Epithelial cell of esophagus (primary cell): Measurements from ENCODE around the gene AHDC1.

Experiments
- DNase-seq: peaks from one replicate; pipeline ENCODE4 v3.0.0; 2010; ENCODE audit warnings: low read depth
- H3K4me3 ChIP-seq: 2 replicates; pipeline ENCODE4 v1.5.1; 2011; ENCODE audit warnings: mild to moderate bottlenecking, low read length, control low read depth
- TF ChIP-seq, protein P1 (sequence below): IDR thresholded peaks from 2 replicates; pipeline ENCODE4 v1.5.1; 2011; ENCODE audit warnings: low read depth, mild to moderate bottlenecking, low read length, control low read depth, inconsistent platforms; ENCODE audit not compliant: insufficient read depth; ENCODE audit errors: missing control alignments

The AHDC1 gene, protein sequence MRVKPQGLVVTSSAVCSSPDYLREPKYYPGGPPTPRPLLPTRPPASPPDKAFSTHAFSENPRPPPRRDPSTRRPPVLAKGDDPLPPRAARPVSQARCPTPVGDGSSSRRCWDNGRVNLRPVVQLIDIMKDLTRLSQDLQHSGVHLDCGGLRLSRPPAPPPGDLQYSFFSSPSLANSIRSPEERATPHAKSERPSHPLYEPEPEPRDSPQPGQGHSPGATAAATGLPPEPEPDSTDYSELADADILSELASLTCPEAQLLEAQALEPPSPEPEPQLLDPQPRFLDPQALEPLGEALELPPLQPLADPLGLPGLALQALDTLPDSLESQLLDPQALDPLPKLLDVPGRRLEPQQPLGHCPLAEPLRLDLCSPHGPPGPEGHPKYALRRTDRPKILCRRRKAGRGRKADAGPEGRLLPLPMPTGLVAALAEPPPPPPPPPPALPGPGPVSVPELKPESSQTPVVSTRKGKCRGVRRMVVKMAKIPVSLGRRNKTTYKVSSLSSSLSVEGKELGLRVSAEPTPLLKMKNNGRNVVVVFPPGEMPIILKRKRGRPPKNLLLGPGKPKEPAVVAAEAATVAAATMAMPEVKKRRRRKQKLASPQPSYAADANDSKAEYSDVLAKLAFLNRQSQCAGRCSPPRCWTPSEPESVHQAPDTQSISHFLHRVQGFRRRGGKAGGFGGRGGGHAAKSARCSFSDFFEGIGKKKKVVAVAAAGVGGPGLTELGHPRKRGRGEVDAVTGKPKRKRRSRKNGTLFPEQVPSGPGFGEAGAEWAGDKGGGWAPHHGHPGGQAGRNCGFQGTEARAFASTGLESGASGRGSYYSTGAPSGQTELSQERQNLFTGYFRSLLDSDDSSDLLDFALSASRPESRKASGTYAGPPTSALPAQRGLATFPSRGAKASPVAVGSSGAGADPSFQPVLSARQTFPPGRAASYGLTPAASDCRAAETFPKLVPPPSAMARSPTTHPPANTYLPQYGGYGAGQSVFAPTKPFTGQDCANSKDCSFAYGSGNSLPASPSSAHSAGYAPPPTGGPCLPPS (N-terminal part only)

DNA sequence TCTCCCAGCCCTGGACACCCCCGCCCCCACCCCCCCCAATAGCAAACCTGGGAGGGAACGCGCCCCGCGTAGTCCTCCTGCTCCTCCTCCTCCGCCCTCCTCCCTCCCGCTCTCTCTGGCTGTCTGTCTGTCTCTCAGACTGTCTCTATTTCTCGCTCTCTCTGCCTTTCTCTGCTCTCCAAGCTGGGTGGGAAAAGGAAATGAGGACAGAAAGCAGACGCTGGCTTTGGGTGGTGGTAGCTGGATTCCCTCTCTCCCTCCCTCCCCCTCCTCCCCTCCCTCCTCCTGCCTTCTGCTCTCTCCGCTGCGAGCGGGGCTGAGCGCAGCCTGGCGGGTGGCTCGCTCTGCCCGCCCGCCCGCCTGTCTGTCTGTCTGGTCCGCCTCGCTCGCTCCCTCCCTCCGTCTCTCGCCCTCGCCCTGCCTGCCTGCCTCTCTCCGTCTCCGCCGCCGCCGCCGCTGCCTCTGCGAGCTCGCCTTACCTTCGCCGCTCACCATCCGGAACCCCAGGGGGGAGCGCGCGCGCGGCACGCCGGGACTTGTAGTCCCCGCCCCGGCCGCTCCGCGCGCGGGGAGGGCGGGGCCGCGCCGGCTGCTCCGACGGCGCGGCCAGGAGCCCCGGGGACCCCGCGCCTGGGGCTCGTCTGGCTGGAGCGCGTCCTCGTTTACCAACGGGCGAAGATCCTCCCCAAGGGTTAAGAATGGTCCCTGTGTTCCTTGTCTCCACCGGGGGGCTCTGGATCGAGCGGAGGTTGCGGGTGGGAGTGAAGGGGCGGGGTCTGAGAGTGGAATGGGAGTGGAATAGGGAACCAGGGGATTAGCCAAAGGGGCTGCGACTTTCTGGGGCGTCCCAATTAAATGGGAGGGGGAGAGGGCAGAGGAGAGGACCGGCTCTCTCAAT lies at the start of gene AHDC1:
AHDC1 (minus strand) TSS at position 464 of the 898 bp plus-strand sequence. CDS start 52,029 bp downstream, outside the sequence.
- DNase-seq = peak; percentile 96
- H3K4me3 ChIP-seq = peak within 1 kb of the TSS; percentile 99
- TF ChIP-seq, protein P1, sequence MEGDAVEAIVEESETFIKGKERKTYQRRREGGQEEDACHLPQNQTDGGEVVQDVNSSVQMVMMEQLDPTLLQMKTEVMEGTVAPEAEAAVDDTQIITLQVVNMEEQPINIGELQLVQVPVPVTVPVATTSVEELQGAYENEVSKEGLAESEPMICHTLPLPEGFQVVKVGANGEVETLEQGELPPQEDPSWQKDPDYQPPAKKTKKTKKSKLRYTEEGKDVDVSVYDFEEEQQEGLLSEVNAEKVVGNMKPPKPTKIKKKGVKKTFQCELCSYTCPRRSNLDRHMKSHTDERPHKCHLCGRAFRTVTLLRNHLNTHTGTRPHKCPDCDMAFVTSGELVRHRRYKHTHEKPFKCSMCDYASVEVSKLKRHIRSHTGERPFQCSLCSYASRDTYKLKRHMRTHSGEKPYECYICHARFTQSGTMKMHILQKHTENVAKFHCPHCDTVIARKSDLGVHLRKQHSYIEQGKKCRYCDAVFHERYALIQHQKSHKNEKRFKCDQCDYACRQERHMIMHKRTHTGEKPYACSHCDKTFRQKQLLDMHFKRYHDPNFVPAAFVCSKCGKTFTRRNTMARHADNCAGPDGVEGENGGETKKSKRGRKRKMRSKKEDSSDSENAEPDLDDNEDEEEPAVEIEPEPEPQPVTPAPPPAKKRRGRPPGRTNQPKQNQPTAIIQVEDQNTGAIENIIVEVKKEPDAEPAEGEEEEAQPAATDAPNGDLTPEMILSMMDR = no peak

DNA sequence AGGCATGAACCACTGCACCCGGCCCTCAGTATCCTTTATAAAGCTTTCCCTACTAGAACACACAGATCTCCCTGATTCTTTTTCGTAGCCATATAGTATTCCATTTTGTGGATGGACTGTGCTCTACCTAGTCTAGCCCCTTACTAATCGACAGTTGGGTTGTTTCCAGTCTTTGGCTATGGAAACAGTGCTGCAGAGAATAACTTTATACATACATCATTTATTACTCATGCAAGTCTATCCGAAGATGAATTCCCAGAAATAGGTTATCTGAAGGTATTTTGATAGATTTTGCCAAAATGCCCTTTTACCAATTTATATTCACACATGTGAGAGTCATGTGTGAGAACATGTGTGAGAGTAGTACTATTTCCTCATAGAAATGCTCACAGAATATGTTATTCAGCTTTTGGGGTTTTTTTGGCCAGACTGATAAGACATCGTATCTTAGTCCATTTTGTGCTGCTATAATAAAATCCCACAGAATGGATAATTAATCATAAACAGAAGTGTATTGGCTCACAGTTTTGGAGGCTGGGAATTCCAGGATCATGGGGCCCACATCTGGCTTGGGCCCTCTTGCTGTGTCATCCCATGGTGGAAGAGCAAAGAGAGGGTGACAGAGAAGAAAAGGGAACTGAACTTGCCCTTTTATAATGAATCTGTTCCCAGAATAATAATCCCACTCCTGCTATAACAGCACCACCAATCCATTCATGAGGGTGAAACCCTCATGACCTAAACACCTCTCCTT lies 48.3 kb upstream of the AHDC1 start:
- TF ChIP-seq, protein P1 = no peak
- H3K4me3 ChIP-seq = no peak overlapping the region
- no peak for DNase-seq

DNA sequence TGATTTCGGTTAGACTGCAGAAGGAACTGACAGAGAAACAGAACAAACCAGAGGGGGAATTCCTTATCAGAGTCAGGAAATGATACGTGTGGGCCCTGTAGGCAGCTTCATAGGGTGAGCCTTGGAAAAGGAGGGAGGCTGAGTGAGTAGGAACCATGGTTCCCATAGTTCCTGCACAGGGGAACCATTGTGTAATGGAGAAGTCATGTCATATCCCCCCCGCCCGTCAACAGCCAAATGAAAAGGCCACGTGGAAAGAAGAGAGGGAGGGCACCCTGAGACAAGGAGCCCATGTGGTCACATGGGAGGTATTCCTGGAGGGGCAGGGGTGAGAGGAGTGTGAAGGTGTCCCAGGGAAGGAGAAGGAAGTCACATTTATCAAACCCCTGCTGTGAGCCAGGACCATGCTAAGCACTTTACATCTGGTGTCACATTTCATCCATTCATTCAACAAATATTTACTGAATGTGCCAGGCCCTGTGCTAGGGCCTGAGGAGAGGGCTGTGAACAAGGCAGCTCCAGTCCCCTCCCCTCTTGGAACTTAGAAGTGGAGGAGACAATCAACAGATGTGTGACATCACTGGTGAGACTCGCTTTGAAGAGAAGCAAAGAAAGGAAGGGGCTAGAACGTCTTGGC lies 46.7 kb upstream of the AHDC1 start:
- no peak overlapping the region for H3K4me3 ChIP-seq
- peak; percentile 68 for DNase-seq
- TF ChIP-seq, protein P1 = no peak

DNA sequence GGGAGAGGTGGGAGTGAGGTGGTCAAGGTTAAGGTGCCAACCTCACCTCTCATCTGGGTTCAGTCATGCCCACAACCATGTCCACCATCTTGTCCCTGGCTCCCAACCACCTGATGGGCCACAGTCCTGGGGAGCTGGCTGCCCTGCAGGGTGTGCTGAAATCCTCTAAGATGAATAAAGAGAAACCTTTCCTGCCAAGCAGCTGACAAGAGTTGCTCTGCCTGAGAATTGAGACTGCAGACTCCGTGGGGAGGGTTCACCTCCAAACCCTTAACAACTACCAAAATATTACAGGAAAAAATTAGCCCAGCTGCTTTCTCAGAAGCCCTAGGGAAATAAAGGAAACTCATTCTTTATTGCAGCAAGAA lies 46.2 kb upstream of the AHDC1 start:
- no peak for DNase-seq
- TF ChIP-seq, protein P1 = no peak
- H3K4me3 ChIP-seq = no peak overlapping the region

DNA sequence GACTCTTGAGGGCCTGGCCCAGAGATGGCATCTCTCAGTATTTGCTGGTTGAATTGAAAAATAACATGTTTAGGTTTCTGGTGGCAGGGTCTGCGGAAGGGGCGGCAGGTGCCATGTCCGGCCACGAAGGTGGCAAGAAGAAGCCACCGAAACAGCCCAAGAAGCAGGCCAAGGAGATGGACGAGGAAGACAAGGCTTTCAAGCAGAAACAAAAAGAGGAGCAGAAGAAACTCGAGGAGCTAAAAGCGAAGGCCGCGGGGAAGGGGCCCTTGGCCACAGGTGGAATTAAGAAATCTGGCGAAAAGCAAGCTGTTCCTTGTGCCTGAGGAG lies 45.3 kb upstream of the AHDC1 start:
- no peak for DNase-seq
- H3K4me3 ChIP-seq = no peak overlapping the region
- TF ChIP-seq, protein P1 = no peak
